BJ (cell line): ENCODE data around the gene HCFC1. TPM values are rescaled to one million over a fixed set of nuclear protein-coding genes. Genes with fewer than 3 reads are reported as not detected.
A peak's percentile ranks its signal among the peaks of the same experiment; 100 is the strongest.

Source experiments
- CTCF ChIA-PET: fragments of 350-600 bp; formaldehyde crosslinking; extraction: SDS; loops from one replicate; lab custom pipeline; 2021; ENCODE audit warnings: antibody characterized with exemption, inconsistent platforms; lab: Yijun Ruan, JAX
- POLR2A ChIA-PET: fragments of 300-600 bp; sonication (Branson Sonifier 250); formaldehyde crosslinking; extraction: SDS; loops from one replicate; lab custom pipeline; 2021; ENCODE audit warnings: antibody characterized with exemption; lab: Charles Lee
- DNase-seq: peaks from one replicate; pipeline ENCODE4 v3.0.0-alpha.2; 2011; ENCODE audit warnings: low read depth
- H3K27me3 ChIP-seq: 2 replicates; pipeline ENCODE4 v1.6.0; 2011; ENCODE audit warnings: low read length; ENCODE audit not compliant: control insufficient read depth, insufficient read depth
- H3K36me3 ChIP-seq: 2 replicates; pipeline ENCODE4 v1.5.1; 2011; ENCODE audit warnings: low read length; ENCODE audit not compliant: control insufficient read depth, insufficient read depth
- H3K4me3 ChIP-seq: 2 replicates; pipeline ENCODE4 v1.5.1; 2011; ENCODE audit warnings: low read depth, mild to moderate bottlenecking, control low read depth, low read length
- polyA plus RNA-seq: library from polyadenylated mRNA; depleted of rRNA; stranded (reverse); fragments of >200 nt; gene quantifications from 2 replicates; pipeline ENCODE4 v1.2.3, GENCODE V29; 2011
- TF ChIP-seq, protein P1 (sequence below): IDR thresholded peaks from 2 replicates; pipeline ENCODE4 v1.5.1; 2011; ENCODE audit warnings: low read depth, mild to moderate bottlenecking, control low read depth, inconsistent platforms, low read length, moderate library complexity; ENCODE audit not compliant: insufficient read depth

Gene HCFC1
- polyA plus RNA-seq, 1 experiment = 3.3 TPM

DNA sequence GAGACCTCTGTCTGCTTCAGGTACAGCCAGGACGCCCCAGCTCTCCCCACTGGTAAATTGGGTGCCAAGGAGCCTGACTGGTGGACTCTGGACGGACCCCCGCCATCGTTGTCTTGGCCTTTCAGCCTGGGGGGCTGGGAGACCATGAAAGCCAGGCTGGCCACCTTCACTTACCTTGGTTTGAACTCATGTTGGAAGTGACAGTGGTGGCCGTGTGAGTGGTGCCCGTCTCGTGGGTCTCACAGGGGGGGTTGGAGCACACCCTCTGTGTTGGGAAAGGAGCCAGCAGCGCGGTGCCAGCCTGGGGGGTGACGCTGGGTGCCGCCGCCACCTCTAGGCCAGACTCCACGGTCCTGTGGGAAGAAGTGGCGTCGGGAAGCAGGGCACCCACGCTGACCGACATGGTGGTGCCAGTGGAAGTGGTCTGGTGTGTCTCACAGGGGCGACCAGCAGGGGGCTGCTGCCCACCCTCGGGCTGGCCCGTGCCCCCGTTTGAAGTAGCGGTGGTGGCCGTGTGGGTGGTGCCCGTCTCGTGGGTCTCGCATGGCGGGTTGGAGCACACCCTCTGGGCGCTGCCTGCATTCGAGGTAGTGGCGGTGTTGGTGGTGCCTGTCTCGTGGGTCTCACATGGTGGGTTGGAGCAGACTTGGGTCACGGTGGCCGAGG lies 17.6 kb downstream of the HCFC1 start:
- Histone ChIP-seq H3K27me3 (no peaks in the 10 kb centered on the region), H3K36me3 (peaks cover 35% of the 10 kb centered on the region), H3K4me3 (no peak overlapping the region)
- ChIA-PET POLR2A (no interaction called here), CTCF (interaction anchor here (0.6 to 2.0 kb wide), 2 partner anchors 16 to 187 kb away, joined by 3 to 10 read pairs; no protein-coding TSS in a partner anchor)
- TF ChIP-seq, protein P1, sequence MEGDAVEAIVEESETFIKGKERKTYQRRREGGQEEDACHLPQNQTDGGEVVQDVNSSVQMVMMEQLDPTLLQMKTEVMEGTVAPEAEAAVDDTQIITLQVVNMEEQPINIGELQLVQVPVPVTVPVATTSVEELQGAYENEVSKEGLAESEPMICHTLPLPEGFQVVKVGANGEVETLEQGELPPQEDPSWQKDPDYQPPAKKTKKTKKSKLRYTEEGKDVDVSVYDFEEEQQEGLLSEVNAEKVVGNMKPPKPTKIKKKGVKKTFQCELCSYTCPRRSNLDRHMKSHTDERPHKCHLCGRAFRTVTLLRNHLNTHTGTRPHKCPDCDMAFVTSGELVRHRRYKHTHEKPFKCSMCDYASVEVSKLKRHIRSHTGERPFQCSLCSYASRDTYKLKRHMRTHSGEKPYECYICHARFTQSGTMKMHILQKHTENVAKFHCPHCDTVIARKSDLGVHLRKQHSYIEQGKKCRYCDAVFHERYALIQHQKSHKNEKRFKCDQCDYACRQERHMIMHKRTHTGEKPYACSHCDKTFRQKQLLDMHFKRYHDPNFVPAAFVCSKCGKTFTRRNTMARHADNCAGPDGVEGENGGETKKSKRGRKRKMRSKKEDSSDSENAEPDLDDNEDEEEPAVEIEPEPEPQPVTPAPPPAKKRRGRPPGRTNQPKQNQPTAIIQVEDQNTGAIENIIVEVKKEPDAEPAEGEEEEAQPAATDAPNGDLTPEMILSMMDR = no peak
- DNase-seq = no peak

DNA sequence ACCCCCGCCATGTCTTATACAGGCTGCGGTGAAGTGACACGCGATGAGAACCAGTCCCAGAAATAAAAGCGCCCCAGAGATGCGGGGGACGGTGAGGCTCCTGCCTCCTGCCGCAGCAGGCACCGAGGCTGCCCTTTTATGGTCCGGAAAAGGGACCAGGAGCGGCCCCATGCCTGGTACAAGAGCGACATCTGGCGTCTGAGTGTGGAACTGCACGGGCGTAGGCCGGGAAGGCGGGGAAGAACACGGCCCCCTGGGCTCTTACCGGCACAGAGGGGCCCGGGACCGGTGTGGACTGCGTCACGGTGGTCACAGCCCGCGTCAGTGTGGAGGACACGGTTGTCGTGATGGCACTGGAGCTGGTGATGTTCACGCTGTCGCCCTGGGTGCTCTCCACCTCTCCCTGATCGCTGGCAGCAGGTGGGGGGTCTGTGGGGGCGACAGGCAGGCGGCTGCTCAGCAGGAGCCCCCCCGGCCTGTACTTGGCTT lies 18.2 kb downstream of the HCFC1 start:
- ChIA-PET CTCF (interaction anchor here (0.6 to 2.0 kb wide), 5 partner anchors 13 to 285 kb away, joined by 3 to 10 read pairs (median 3); no protein-coding TSS in a partner anchor), POLR2A (no interaction called here)
- no peak for DNase-seq
- H3K27me3 ChIP-seq = no peaks in the 10 kb centered on the region
- H3K4me3 ChIP-seq = no peak overlapping the region
- TF ChIP-seq, protein P1 = peak; percentile 90
- peaks cover 34% of the 10 kb centered on the region for H3K36me3 ChIP-seq

DNA sequence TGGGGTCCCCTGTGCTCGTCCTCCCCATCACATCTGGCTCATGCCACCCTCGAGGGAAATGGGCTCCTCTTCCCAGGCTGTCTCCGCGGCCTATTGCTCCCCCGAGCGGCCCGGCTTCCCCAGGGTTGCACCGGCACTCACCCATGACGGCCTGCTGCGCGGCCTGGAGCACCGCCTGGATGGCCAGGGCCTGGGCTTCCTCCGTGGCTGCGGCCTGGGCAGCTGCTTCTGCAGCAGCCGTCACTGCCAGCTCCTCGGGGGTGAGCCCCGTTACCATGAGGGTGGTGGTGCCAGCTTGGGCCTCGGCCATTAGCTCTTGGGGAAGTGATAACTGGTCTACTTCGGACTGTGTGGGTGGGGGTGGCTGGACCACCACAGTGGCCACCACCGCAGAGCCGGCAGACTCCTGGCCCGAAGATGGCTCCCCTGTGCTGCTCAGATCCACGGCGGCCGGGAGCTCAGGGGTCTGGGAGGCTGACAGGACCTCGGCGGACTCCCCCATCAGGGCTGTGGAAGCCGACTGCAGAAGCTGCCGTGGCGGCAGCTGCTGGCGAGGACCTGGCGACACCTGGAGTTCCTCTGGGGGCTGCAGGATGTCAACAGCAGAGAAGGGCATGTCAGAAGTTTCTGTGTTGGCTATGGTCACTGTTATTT lies 19.1 kb downstream of the HCFC1 start:
- TF ChIP-seq, protein P1 = no peak
- DNase-seq = no peak
- no peak overlapping the region for H3K4me3 ChIP-seq
- ChIA-PET POLR2A (no interaction called here), CTCF (interaction anchor here (0.6 to 2.0 kb wide), 4 partner anchors 14 to 285 kb away, joined by 3 to 10 read pairs (median 3); no protein-coding TSS in a partner anchor)
- no peaks in the 10 kb centered on the region for H3K27me3 ChIP-seq
- peaks cover 35% of the 10 kb centered on the region for H3K36me3 ChIP-seq

DNA sequence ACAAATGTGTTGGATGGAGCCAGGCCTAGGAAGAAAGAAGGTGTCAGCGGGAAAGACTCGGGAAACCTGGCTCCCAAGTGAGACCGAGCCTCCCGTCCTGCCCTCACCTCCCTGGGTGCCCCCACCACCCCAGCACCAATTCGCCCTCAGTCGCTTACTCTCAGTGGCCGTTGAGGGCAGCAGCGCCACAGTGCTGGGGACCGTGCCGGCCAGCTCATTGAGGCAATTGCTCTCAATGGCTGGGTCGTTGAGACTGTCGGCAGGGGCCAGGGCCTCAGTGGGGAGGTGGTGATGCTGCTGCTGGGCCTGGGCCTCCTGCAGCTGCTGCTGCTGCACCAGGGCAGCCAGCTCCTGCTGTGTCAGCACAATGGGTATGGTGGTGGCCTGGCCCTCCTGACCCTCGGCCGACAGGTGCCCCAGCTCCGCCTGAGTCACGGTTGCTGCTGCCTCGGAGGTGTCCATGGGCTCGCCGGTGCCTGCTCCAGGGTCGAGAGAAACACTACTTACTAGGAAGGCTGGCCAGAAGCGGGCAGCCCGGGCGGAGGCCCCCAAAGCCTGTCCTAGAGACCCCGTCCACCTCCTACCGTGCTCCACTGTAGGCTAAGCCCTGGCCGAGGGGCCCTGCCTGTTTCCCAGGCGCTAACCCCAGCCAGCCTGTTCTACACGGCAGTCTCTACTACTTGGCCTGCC lies 19.8 kb downstream of the HCFC1 start:
- Histone ChIP-seq H3K36me3 (peaks cover 34% of the 10 kb centered on the region), H3K27me3 (no peaks in the 10 kb centered on the region), H3K4me3 (no peak overlapping the region)
- TF ChIP-seq, protein P1 = no peak
- ChIA-PET POLR2A (no interaction called here), CTCF (interaction anchor here (2.0 kb wide), 1 partner anchor 185 kb away, joined by 10 read pairs; no protein-coding TSS in a partner anchor)
- no peak for DNase-seq
